B cell (primary cell): ENCODE measurements around the gene FAM184A.

Experiments used
- CTCF ChIP-seq: fragments of 200-600 bp; IDR thresholded peaks from one replicate; pipeline ENCODE4 v1.8.0; 2022; ENCODE audit warnings: antibody characterized with exemption, mild to moderate bottlenecking
- EZH2 ChIP-seq: IDR thresholded peaks from 2 replicates; pipeline ENCODE4 v1.6.1; 2012; ENCODE audit warnings: borderline replicate concordance, low read depth, mild to moderate bottlenecking, moderate library complexity, low read length; ENCODE audit not compliant: insufficient read depth, poor library complexity, severe bottlenecking

- TF ChIP-seq CTCF: no peak
- no peak for TF ChIP-seq EZH2
Measured at GRCh38 chr6:119028091-119028490, 50.4 kb downstream of the FAM184A start.
